Measurements from ENCODE around the gene FCRLB.
A peak's percentile ranks its signal among the peaks of the same experiment; 100 is the strongest.

DNA sequence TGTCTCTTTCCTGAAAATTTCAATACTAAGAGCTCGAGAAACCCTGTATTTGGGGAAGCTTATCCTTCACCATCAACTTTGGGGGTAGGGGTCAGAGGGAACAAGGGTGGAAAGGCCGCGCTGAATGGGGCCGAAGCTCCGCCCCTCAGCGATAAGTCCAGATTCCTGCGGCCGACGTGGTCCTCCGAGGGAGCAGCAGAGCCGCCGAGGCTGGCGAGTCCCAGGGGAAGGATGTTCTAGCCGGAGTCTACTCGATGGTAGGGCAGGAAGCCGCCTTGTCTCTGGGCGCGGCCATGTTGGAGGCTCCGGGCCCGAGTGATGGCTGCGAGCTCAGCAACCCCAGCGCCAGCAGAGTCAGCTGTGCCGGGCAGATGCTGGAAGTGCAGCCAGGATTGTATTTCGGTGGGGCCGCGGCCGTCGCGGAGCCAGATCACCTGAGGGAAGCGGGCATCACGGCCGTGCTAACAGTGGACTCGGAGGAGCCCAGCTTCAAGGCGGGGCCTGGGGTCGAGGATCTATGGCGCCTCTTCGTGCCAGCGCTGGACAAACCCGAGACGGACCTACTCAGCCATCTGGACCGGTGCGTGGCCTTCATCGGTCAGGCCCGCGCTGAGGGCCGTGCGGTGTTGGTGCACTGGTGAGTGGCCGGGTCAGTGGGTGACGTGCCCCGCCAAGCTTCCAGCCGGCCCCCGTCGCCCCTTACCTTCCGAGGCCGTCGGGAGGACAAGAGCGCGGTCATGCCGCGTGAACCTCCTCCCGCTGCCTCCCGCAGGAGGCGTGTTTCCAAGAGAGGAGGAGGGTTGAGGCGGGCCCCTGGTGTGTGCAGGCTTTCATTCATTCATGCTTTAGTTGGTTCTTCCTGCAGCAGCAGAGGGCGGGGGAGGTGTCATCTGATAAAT, 28.4 kb downstream of the FCRLB start, which contains the start of gene DUSP12:
- TF ChIP-seq, protein P1, sequence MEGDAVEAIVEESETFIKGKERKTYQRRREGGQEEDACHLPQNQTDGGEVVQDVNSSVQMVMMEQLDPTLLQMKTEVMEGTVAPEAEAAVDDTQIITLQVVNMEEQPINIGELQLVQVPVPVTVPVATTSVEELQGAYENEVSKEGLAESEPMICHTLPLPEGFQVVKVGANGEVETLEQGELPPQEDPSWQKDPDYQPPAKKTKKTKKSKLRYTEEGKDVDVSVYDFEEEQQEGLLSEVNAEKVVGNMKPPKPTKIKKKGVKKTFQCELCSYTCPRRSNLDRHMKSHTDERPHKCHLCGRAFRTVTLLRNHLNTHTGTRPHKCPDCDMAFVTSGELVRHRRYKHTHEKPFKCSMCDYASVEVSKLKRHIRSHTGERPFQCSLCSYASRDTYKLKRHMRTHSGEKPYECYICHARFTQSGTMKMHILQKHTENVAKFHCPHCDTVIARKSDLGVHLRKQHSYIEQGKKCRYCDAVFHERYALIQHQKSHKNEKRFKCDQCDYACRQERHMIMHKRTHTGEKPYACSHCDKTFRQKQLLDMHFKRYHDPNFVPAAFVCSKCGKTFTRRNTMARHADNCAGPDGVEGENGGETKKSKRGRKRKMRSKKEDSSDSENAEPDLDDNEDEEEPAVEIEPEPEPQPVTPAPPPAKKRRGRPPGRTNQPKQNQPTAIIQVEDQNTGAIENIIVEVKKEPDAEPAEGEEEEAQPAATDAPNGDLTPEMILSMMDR (IDR thresholded peaks at IDR 0.05): peak in 5 of 12 donors; percentile 10 to 57 (median 29)
- TF ChIP-seq POLR2A (IDR thresholded peaks at IDR 0.05): peak in 1 of 2 donors; percentile 65
